MCF 10A (cell line): ENCODE results near the gene MUC4. TPM values are rescaled to one million over a fixed set of nuclear protein-coding genes. Genes with fewer than 3 reads are reported as not detected.

ENCODE experiments used
- BruUV-seq: library from RNA; stranded (reverse); fragments of 400-500 nt; replicated peaks from 2 replicates; lab custom pipeline; 2021; lab: Mats Ljungman, UMichigan
- CTCF ChIA-PET: fragments of 300-600 bp; sonication (Branson Sonifier 250); formaldehyde crosslinking; extraction: SDS; loops from one replicate; lab custom pipeline; 2021; ENCODE audit warnings: antibody characterized with exemption, inconsistent platforms; lab: Yijun Ruan, JAX
- POLR2A ChIA-PET: fragments of 300-600, 350-650 bp; sonication (Branson Sonifier 250); formaldehyde crosslinking; extraction: SDS; loops from one replicate; lab custom pipeline; 2020; ENCODE audit warnings: antibody characterized with exemption, inconsistent platforms; lab: Yijun Ruan, JAX
- DNase-seq: peaks from one replicate; pipeline ENCODE4 v3.0.0-alpha.2; 2018; ENCODE audit not compliant: unreplicated experiment
- H3K27ac Mint-ChIP-seq: one replicate; pipeline ENCODE4 v1.8.0; 2022; ENCODE audit warnings: mild to moderate bottlenecking, low read depth, mixed read lengths; ENCODE audit not compliant: unreplicated experiment
- H3K27me3 Mint-ChIP-seq: one replicate; pipeline ENCODE4 v1.8.0; 2022; ENCODE audit warnings: mixed read lengths; ENCODE audit not compliant: insufficient read depth, unreplicated experiment
- H3K36me3 Mint-ChIP-seq: one replicate; pipeline ENCODE4 v1.8.0; 2022; ENCODE audit warnings: mild to moderate bottlenecking, moderate library complexity, mixed read lengths; ENCODE audit not compliant: insufficient read depth, unreplicated experiment
- H3K4me1 Mint-ChIP-seq: one replicate; pipeline ENCODE4 v1.8.0; 2022; ENCODE audit warnings: mixed read lengths; ENCODE audit not compliant: insufficient read depth, unreplicated experiment
- H3K4me3 Mint-ChIP-seq: one replicate; pipeline ENCODE4 v1.8.0; 2022; ENCODE audit warnings: mild to moderate bottlenecking, moderate library complexity, mixed read lengths; ENCODE audit not compliant: unreplicated experiment
- H3K9me3 Mint-ChIP-seq: one replicate; pipeline ENCODE4 v1.8.0; 2022; ENCODE audit warnings: mixed read lengths; ENCODE audit not compliant: unreplicated experiment
- CTCF ChIP-seq: fragments of 200-600 bp; IDR thresholded peaks from one replicate; pipeline ENCODE4 v1.8.0; 2022; ENCODE audit warnings: antibody characterized with exemption, mild to moderate bottlenecking; ENCODE audit not compliant: unreplicated experiment
- intact Hi-C: fragments of 100-400 bp; cut with micrococcal nuclease; formaldehyde crosslinking; loops from 2 replicates; pipeline ENCODE4 v1.14.1; 2022
- total RNA-seq: library from RNA; stranded (reverse); gene quantifications from 2 replicates; pipeline ENCODE4 v1.2.3, GENCODE V29; 2022

Gene MUC4
- total RNA-seq, 1 experiment from 2014 or later: not detected

GRCh38 chr3:195770081-195770840 is 41.5 kb downstream of the MUC4 start:
- no peaks in the 10 kb centered on the region for H3K27me3 Mint-ChIP-seq
- ChIA-PET CTCF (no interaction called here), POLR2A (no interaction called here)
- intact Hi-C loops: no loop called here
- no peaks in the 10 kb centered on the region for H3K36me3 Mint-ChIP-seq
- no TSS peak for BruUV-seq
- no peaks in the 10 kb centered on the region for H3K4me1 Mint-ChIP-seq
- TF ChIP-seq CTCF: no peak
- H3K9me3 Mint-ChIP-seq: peaks cover 16% of the 10 kb centered on the region
- no peak for DNase-seq
- no peak overlapping the region for H3K4me3 Mint-ChIP-seq
- no peak overlapping the region for H3K27ac Mint-ChIP-seq

- peaks cover 16% of the 10 kb centered on the region for H3K9me3 Mint-ChIP-seq
- no peak overlapping the region for H3K4me3 Mint-ChIP-seq
- no peaks in the 10 kb centered on the region for H3K4me1 Mint-ChIP-seq
- POLR2A ChIA-PET: no interaction called here
- TF ChIP-seq CTCF: no peak
- no peak overlapping the region for H3K27ac Mint-ChIP-seq
- CTCF ChIA-PET: no interaction called here
- no TSS peak for BruUV-seq
- no peaks in the 10 kb centered on the region for H3K27me3 Mint-ChIP-seq
- DNase-seq: no peak
- intact Hi-C loops: no loop called here
- H3K36me3 Mint-ChIP-seq: no peaks in the 10 kb centered on the region
These were observed 42.2 kb downstream of the MUC4 start for GRCh38 chr3:195769551-195769950.

GRCh38 chr3:195768831-195769303 is 42.9 kb downstream of the MUC4 start:
- CTCF ChIA-PET: no interaction called here
- no peaks in the 10 kb centered on the region for H3K4me1 Mint-ChIP-seq
- intact Hi-C loops: no loop called here
- no peak overlapping the region for H3K27ac Mint-ChIP-seq
- H3K27me3 Mint-ChIP-seq: no peaks in the 10 kb centered on the region
- TF ChIP-seq CTCF: no peak
- BruUV-seq: no TSS peak
- no peaks in the 10 kb centered on the region for H3K36me3 Mint-ChIP-seq
- no peak for DNase-seq
- H3K4me3 Mint-ChIP-seq: no peak overlapping the region
- POLR2A ChIA-PET: no interaction called here
- peaks cover 16% of the 10 kb centered on the region for H3K9me3 Mint-ChIP-seq

- CTCF ChIA-PET: no interaction called here
- BruUV-seq: no TSS peak
- POLR2A ChIA-PET: no interaction called here
These were observed 43.3 kb downstream of the MUC4 start for GRCh38 chr3:195768414-195768813.

More at GRCh38 chr3:195768414-195768813, 43.3 kb downstream of the MUC4 start:
- TF ChIP-seq CTCF: no peak
- Mint-ChIP-seq H3K4me1 (no peaks in the 10 kb centered on the region), H3K27me3 (no peaks in the 10 kb centered on the region), H3K27ac (no peak overlapping the region), H3K36me3 (no peaks in the 10 kb centered on the region), H3K4me3 (no peak overlapping the region), H3K9me3 (peaks cover 13% of the 10 kb centered on the region)
- no peak for DNase-seq
- intact Hi-C loops: no loop called here
